Skeletal muscle satellite cell (primary cell): Measurements from ENCODE around the gene PSME3. TPM values are rescaled to one million over a fixed set of nuclear protein-coding genes. Genes with fewer than 3 reads are reported as not detected.

Experiments
- H3K27me3 ChIP-seq: 2 replicates; pipeline ENCODE4 v1.7.0; 2013; ENCODE audit warnings: low read length; ENCODE audit not compliant: control insufficient read depth, insufficient read depth
- H3K36me3 ChIP-seq: 2 replicates; pipeline ENCODE4 v1.7.0; 2013; ENCODE audit warnings: mild to moderate bottlenecking, control low read depth, low read length; ENCODE audit not compliant: insufficient read depth
- H3K4me1 ChIP-seq: 2 replicates; pipeline ENCODE4 v1.7.0; 2013; ENCODE audit warnings: low read length; ENCODE audit not compliant: control insufficient read depth, insufficient read depth
- H3K4me2 ChIP-seq: 2 replicates; pipeline ENCODE4 v1.7.0; 2013; ENCODE audit warnings: mild to moderate bottlenecking, low read length
- H3K4me3 ChIP-seq: 2 replicates; pipeline ENCODE4 v1.7.0; 2013; ENCODE audit warnings: low read length
- H3K9ac ChIP-seq: 2 replicates; pipeline ENCODE4 v1.7.0; 2013; ENCODE audit warnings: mild to moderate bottlenecking, low read depth, low read length, moderate library complexity
- H3K9me3 ChIP-seq: replicated peaks from 2 replicates; pipeline ENCODE4 v1.7.0; 2013; ENCODE audit warnings: mild to moderate bottlenecking, control low read depth, low read length
- total RNA-seq: library from RNA; depleted of rRNA; stranded (reverse); fragments of >200 nt; gene quantifications from 2 replicates; pipeline ENCODE4 v1.2.3, GENCODE V29; 2012; rRNA removed

The PSME3 gene, protein sequence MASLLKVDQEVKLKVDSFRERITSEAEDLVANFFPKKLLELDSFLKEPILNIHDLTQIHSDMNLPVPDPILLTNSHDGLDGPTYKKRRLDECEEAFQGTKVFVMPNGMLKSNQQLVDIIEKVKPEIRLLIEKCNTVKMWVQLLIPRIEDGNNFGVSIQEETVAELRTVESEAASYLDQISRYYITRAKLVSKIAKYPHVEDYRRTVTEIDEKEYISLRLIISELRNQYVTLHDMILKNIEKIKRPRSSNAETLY
- 157 and 168 TPM in 2 replicates for total RNA-seq

DNA sequence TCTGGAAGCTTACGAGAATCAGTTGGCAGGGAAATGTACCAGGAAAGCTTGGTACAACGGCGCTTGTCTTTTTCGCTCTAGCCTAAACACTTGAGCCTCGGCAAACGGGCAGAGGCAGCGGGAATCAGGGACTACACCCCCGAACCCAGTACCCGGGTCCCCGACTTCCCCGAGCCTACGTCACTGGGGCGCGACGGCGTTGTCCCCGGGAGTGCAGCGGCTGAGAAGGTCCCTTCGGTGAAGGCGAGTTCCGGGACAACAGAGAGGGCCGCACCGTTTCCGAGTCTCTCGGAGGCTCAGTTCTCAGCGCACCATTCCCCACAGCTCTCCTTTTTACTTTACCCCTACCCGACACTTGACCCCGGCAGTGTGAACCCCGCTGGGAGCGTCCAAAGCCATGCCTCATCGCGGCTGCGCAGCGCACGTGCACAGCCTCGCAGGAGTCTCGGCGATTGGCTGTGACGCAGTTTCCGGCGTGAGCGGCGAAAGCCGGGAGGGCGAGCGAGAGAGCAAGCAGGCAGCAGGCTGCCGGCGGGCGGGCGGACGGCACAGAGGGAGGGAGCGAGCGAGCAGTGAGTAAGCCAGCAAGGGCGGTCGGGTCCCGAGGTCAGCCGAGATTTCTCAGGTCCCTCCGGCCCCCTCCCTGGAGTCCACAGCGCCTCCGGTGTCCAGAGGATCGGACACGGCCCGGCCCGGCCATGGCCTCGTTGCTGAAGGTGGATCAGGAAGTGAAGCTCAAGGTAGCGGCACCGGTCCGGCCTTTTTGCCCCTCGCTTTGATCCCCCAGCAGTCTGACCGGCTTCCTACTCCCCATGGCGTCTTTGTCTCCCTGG is at the start of gene PSME3:
TSS of gene PSME3 (plus strand) at position 464 of the 833 bp plus-strand sequence. CDS start at position 699, 235 bp downstream.
- Histone ChIP-seq H3K4me1 (peaks cover 14% of the 10 kb centered on the region), H3K36me3 (peaks cover 25% of the 10 kb centered on the region), H3K4me3 (peak within 1 kb of the TSS; percentile 92), H3K4me2 (peak within 1 kb of the TSS; percentile 91), H3K9ac (peak within 1 kb of the TSS; percentile 99), H3K27me3 (no peaks in the 10 kb centered on the region), H3K9me3 (no peaks in the 10 kb centered on the region)

DNA sequence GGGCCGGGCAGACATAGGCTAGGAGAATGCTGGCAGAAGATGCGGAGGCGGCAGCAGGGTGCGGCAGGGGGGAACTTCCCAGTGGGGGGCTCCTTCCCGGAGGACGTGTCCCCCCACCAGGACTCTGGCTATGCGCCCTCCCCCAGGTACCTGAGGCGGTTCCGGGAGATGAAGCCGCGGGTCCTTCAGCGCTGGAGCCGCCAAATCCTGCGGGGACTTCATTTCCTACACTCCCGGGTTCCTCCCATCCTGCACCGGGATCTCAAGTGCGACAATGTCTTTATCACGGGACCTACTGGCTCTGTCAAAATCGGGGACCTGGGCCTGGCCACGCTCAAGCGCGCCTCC is 49.4 kb upstream of the PSME3 start:
- Histone ChIP-seq H3K27me3 (peaks cover 48% of the 10 kb centered on the region), H3K4me1 (peaks cover 50% of the 10 kb centered on the region), H3K4me2 (peak overlapping the region; percentile 93), H3K9ac (no peak overlapping the region), H3K4me3 (peak overlapping the region; percentile 49), H3K36me3 (peaks cover 23% of the 10 kb centered on the region), H3K9me3 (no peaks in the 10 kb centered on the region)

DNA sequence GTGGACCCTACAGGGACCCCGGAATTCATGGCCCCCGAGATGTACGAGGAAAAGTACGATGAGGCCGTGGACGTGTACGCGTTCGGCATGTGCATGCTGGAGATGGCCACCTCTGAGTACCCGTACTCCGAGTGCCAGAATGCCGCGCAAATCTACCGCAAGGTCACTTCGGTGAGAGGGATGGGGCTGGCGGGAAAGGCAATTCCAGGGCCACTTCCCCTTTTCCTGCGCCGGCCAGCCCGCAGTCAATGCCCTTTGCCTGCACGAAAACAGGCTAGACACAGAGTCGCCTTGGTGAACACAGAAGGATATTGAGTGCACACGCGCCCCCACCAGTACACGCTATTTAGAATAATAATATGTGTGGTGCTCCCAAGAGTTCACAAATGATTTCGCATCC is 48.8 kb upstream of the PSME3 start:
- no peak overlapping the region for H3K4me3 ChIP-seq
- peaks cover 50% of the 10 kb centered on the region for H3K4me1 ChIP-seq
- H3K9ac ChIP-seq = no peak overlapping the region
- H3K27me3 ChIP-seq = peaks cover 48% of the 10 kb centered on the region
- peak overlapping the region; percentile 93 for H3K4me2 ChIP-seq
- H3K9me3 ChIP-seq = no peaks in the 10 kb centered on the region
- H3K36me3 ChIP-seq = peaks cover 18% of the 10 kb centered on the region

DNA sequence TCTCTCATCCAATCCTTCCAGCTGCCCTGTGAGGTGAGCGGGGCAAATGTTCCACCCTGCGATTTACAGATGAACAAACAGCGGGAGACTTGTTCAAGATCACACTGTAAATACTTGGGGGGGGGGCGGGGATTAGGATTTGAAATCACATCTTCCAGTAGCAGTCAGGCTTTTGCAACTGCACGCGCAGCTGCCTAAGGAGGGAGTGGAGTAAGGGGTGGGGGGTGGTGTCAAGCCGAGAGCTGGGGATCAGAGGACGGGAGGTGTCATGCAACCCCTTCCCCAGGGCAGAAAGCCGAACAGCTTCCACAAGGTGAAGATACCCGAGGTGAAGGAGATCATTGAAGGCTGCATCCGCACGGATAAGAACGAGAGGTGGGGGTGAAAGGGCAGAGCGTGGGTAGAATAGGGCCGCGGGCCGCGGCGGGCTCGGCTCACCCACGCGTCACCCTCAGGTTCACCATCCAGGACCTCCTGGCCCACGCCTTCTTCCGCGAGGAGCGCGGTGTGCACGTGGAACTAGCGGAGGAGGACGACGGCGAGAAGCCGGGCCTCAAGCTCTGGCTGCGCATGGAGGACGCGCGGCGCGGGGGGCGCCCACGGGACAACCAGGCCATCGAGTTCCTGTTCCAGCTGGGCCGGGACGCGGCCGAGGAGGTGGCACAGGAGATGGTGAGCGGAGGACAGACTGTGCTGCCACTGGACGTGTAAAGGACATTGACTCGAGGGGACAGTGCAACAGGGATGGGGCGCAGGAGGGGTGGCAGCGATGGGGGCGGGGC is 48.2 kb upstream of the PSME3 start:
- Histone ChIP-seq H3K4me2 (peak overlapping the region; percentile 93), H3K9ac (no peak overlapping the region), H3K9me3 (no peaks in the 10 kb centered on the region), H3K4me1 (peaks cover 45% of the 10 kb centered on the region), H3K27me3 (peaks cover 48% of the 10 kb centered on the region), H3K36me3 (peaks cover 17% of the 10 kb centered on the region), H3K4me3 (no peak overlapping the region)

DNA sequence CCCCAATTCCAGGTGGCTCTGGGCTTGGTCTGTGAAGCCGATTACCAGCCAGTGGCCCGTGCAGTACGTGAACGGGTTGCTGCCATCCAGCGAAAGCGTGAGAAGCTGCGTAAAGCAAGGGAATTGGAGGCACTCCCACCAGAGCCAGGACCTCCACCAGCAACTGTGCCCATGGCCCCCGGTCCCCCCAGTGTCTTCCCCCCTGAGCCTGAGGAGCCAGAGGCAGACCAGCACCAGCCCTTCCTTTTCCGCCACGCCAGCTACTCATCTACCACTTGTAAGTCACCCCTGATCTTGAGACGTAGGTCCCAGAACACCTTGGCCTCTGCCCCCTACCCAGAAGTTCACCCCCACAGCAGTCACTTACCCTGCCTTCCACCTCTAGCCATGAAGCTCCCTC is 45.9 kb upstream of the PSME3 start:
- Histone ChIP-seq H3K36me3 (peaks cover 17% of the 10 kb centered on the region), H3K4me1 (peaks cover 30% of the 10 kb centered on the region), H3K9me3 (no peaks in the 10 kb centered on the region), H3K27me3 (peaks cover 34% of the 10 kb centered on the region), H3K9ac (no peak overlapping the region), H3K4me2 (no peak overlapping the region), H3K4me3 (no peak overlapping the region)

DNA sequence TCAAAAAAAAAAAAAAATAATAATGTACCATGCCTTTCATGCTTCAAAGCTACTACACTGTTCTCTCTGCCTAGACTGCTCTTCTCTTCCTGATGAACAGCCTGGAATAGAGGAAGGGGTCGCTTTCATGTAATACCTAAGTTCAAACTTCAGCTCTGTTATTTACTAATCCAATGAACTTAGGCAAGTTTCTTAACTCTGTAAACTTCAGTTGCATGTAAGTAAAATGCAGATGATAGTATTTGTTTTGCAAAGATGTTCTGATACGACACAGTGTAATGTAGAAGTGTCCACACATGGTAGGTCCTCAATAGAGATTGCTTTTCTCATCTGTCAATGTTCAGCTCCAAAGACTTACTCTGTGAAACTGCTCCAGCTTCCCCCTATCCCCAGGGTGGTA is 41.2 kb upstream of the PSME3 start:
- Histone ChIP-seq H3K9me3 (no peaks in the 10 kb centered on the region), H3K36me3 (peaks cover 14% of the 10 kb centered on the region), H3K9ac (no peak overlapping the region), H3K4me2 (no peak overlapping the region), H3K4me3 (no peak overlapping the region), H3K4me1 (no peaks in the 10 kb centered on the region), H3K27me3 (no peaks in the 10 kb centered on the region)

DNA sequence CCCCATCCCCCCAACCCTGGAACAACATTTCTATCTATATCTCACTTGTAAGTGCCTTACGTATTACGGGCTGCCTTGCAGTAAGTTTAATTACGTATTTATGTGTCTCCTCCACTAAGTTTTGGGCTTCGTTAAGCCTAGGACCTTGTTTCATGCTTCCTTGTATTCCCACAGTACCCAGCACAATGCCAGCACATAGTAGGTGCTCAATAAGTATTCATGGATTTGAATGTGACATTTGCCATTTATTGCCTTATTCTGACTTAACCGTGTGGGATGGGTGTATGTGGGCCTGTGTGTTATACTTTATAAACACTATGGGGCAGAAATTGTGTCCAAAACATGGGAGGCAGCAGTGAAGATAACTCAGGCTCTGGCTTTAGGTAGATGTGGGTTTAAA is 40.7 kb upstream of the PSME3 start:
- H3K27me3 ChIP-seq = no peaks in the 10 kb centered on the region
- H3K36me3 ChIP-seq = peaks cover 14% of the 10 kb centered on the region

DNA sequence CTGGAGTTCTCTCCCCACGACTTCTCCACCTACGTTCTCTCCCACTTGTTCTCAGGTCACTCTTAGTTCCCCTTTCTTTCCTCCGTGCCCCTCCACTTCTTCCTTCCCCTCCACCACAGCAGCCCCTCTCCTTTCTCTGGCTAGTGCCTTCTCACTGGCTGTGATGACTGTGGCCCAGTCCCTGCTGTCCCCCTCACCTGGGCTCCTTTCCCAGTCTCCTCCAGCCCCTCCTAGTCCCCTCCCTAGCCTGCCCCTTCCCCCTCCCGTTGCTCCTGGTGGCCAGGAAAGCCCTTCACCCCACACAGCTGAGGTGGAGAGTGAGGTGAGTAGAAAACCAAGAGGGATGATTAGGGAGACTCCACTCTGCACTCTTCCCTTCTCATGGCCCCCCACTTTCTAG is 38.1 kb upstream of the PSME3 start:
- Histone ChIP-seq H3K9ac (no peak overlapping the region), H3K4me3 (no peak overlapping the region), H3K36me3 (peaks cover 6% of the 10 kb centered on the region), H3K4me1 (peaks cover 12% of the 10 kb centered on the region), H3K27me3 (no peaks in the 10 kb centered on the region), H3K9me3 (no peaks in the 10 kb centered on the region), H3K4me2 (no peak overlapping the region)

More for the DNA sequence above, 40.7 kb upstream of the PSME3 start:
- H3K4me2 ChIP-seq = no peak overlapping the region
- no peak overlapping the region for H3K4me3 ChIP-seq
- no peaks in the 10 kb centered on the region for H3K9me3 ChIP-seq
- peaks cover 4% of the 10 kb centered on the region for H3K4me1 ChIP-seq
- H3K9ac ChIP-seq = no peak overlapping the region

DNA sequence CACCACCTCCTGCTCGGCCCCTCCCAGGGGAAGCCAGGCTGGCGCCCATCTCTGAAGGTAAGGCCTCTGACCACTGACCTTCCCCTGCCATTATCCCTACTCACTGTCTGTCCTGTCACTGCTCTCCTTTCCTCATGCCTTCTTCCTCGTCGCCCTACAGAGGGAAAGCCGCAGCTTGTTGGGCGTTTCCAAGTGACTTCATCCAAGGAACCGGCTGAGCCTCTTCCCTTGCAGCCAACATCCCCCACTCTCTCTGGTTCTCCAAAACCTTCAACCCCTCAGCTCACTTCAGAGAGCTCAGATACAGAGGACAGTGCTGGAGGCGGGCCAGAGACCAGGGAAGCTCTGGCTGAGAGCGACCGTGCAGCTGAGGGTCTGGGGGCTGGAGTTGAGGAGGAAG is 37.7 kb upstream of the PSME3 start:
- H3K27me3 ChIP-seq = no peaks in the 10 kb centered on the region
- H3K36me3 ChIP-seq = peaks cover 6% of the 10 kb centered on the region
- no peak overlapping the region for H3K4me3 ChIP-seq
- no peak overlapping the region for H3K9ac ChIP-seq
- no peaks in the 10 kb centered on the region for H3K9me3 ChIP-seq
- peaks cover 12% of the 10 kb centered on the region for H3K4me1 ChIP-seq
- no peak overlapping the region for H3K4me2 ChIP-seq

DNA sequence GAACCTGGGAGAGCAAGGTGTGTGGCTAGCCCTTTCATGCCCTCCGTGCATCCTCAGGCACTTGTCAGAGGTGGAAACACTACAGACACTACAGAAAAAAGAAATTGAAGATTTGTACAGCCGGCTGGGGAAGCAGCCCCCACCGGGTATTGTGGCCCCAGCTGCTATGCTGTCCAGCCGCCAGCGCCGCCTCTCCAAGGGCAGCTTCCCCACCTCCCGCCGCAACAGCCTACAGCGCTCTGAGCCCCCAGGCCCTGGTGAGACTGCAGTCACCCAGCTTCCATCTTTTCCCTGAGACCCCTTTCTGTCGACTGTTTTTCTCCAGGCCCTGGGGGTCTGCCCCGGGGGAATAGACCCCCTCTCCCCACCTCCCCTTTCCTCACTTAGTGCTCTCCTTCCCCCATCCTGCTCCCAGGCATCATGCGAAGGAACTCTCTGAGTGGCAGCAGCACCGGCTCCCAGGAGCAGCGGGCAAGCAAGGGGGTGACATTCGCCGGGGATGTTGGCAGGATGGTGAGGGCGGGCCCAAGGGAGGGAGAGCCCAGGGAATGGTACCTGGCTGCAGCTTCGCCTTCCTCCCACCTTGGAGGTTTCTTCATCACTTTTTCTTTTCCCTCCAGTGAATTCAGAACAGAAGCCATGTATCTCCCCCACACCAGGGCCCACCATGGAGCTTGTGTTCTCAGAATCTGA is 37.0 kb upstream of the PSME3 start:
- Histone ChIP-seq H3K4me1 (peaks cover 12% of the 10 kb centered on the region), H3K4me3 (no peak overlapping the region), H3K9me3 (no peaks in the 10 kb centered on the region), H3K27me3 (no peaks in the 10 kb centered on the region), H3K36me3 (peaks cover 6% of the 10 kb centered on the region), H3K9ac (no peak overlapping the region), H3K4me2 (no peak overlapping the region)
